T47D (cell line): ENCODE measurements around the gene SLC9A7.
"Not testable (repeated sequence)": the region's sequence is repeated elsewhere in the genome, so short reads cannot be mapped to it uniquely, and the experiment has no call there.

Experiments
- DNase-seq, 2 experiments: peaks; one replicate each; pipeline versions ENCODE4 v3.0.0 to v3.0.0-alpha.2; 2011 to 2012; ENCODE audit warnings: low read depth in 1 of 2, low spot score in 1 of 2
- JUND ChIP-seq: IDR thresholded peaks from 2 replicates; pipeline ENCODE4 v1.6.1; 2012; ENCODE audit warnings: low read depth
- in situ Hi-C: cut with HindIII; loops from 2 replicates; pipeline ENCODE4 v1.10.0; 2016; ENCODE audit warnings: low sequenced_read_pairs, low pct_unique_long_range_greater_than_20kb

Gene SLC9A7

DNA sequence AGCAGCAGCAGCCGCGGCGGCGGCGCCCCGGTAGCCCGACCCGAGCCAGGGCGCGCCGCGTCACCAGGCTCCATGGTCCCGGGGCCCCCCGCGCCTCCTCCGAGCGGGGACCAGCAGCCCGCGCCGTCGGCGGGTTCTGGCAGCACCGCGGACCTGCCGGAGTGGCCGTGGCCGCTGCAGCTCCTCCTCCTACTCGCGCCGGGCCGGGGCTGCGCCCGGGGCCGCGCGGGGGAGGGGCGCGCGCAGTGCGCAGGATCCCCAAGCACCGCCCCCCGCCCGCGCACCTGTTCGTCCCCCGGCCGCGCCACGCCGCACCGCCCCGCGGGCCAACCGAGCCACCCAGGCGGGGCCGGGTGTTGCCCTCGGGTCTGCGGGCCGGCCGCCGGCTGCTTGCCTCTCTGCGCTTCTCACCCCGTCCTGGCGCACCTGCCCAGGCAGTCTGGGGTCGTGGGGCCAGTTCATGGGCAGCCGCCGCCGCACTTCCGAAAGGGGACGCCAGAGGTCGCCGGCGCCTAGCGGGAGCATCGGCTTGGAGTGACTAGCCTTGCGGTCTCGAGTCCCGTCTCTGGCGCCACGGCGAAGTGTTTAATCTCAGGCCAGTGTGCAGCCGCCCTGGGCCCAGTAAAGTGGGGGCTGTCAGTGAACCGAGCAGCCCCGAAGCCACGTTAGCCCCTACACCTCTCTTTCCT, at the start of gene SLC9A7:
TSS of gene SLC9A7 (minus strand) at position 163 of the 689 bp plus-strand sequence. CDS start at position 74, 89 bp downstream.
- TF ChIP-seq JUND = no peak
- in situ Hi-C loops = no loop called here
- peak; percentile 55 to 89 for DNase-seq

DNA sequence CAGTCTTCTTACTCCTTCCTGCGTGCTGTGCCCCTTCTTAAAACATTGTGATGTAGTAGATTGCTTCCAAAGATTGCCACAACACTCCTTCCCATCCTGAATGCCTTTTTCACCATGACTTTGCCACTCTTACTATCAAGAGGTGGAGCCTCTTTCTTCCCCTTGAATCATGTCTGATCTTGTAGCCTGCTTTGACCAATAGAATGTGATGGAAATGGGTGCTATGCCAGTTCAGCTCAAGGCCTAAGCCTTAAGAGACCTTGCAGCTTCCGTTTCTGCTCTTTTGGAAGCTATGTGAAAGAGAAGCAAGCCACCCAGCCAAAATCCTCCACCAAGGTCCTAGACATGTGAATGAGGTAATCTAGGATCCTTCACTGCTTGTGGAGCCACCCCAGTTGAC, 46.4 kb upstream of the SLC9A7 start:
- DNase-seq = no peak
- no peak for TF ChIP-seq JUND
- in situ Hi-C loops = no loop called here

DNA sequence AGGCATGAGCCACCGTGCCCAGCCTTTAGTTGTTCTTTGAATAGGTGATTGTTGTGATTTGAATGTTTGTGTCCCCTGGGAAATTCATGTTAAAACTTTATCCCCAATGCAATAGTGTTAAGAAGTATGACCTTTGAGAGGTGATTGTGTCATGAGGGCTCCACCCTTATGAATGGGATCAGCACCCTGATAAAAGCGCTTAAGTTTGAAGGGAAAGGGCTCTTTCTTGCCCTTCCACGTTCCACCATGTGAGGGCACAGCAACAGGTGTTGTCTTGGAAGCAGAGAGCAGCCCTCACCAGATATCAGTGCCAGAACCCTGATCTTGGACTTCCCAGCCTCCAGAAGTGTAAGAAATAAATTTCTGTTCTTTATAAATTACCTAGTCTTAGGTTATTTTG, 44.2 kb upstream of the SLC9A7 start:
- in situ Hi-C loops = no loop called here
- DNase-seq = peak in 1 of 2 experiments; percentile 62
- no peak for TF ChIP-seq JUND

DNA sequence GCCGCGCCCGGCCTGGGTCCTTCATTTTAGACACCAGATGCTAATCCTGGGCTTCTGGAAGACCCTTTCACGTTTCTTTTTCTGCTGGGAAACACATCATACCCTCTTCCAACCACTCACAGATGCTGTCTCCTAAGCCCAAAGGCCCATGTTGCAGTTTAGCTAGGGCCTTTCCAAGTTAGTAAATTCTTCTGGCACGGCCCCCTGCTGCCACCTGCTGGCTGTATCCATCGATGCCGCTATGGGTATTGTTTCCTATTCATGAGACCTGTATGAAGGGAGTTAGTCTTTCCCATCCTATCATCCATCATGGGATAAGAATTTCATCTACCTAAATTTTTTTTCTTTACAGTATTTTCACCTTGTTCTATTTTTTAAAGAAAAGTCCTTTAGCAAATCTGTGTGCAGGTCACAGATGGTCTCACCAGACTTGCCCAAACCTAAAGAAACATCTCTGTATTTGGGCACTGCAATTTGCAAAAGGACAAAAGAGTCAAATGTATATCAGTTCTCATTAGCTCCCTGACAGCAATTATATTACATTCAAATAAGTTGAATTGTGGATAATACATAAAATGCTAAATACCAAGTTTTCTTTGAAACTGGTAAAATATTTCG, 37.8 kb upstream of the SLC9A7 start:
- in situ Hi-C loops = no loop called here
- TF ChIP-seq JUND = no peak
- DNase-seq = peak; percentile 16 to 84

DNA sequence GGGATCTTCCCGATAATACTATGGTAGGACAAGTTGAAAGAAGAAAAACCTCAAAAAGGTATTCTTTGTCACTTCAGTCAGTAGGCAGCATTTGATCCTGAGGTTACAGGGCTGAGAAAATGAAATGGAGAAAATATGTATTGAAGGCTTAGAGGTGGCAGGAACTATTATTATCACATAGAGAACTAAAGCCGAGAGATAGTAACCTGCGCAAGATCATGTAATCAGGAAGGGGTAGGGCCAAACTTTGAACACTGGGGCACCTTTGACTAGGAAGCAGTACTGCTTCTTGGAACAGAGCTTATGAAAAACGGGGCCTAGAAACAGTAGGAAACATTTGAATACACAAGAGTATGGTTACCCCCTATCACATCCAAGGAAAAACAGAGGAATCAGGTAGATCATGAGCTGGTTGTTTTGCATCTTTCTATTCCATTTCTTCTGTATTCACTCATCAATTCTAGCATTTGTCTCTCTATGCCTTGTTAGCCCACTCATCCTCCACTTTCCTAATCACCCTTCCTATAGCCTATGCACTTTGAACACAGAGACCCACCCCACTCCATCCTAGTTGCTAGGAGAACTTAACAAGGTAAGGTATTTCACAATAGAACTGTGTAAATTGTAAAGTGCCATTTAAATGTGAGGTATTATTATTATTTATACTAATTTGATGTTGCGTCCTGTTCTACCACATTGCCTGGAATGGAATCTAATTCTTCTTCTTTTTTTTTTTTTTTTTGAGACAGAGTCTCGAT, 34.6 kb upstream of the SLC9A7 start:
- DNase-seq = no peak
- in situ Hi-C loops = no loop called here
- TF ChIP-seq JUND = no peak

DNA sequence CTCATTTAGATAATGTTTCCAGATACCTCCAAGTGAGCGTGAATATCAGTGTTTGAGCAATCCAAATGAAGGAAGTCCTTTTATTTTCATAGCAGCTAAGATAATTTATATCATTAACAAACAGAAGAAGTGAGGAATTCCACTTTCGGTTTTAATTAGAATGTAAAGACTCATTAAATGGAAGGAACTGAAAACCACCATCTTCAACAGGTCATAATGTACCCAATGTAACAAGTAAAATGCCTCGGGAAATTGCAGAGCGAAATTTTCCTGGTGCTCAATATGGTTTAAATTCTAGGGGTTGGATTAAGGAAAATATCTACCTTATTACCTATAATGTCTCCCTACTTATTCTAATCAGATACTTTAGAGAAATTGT, 33.9 kb upstream of the SLC9A7 start:
- no peak for DNase-seq
- in situ Hi-C loops = no loop called here
- no peak for TF ChIP-seq JUND

DNA sequence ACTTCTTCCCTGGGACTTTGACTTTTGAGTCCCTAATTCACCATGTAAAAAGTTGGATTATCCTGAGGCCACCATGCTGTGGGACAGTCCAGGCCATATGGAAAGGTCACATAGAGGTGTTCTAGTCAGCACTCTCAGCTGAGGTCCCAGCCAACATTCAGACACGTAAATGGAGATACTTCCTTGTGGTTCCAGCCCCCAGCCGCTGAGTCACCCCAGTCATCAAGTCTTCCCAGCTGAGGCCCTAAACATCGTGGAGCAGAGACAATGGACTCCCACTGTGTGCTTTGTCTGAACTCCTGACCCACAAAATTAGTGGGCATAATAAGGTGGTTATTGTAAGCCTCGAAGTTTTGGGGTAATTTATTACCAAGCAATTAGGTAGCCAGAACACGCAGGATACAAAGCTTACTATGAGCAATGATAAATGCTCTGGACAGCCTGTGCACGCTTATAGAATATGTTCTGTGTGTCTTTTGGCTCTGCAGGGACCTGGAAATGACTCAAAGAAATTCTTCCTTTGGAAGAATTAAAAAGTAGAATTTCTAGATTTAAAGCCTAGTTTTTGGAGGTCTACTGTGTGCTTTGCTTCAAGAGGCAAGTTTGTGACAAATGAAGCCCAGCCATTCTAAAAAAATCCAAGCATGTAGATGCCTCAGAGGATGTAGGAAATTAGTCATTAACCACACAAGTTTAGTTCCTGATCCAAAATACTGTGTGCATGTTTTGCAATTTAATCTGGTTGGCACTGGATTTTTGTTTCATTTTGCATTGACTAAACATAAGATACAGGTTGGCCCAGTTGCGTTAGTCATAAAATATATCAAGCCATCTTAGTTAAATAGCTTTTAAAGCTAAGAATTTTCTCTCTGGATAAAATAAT, 33.2 kb upstream of the SLC9A7 start:
- peak; percentile 21 to 90 for DNase-seq
- peak; percentile 97 for TF ChIP-seq JUND
- in situ Hi-C loops = no loop called here

DNA sequence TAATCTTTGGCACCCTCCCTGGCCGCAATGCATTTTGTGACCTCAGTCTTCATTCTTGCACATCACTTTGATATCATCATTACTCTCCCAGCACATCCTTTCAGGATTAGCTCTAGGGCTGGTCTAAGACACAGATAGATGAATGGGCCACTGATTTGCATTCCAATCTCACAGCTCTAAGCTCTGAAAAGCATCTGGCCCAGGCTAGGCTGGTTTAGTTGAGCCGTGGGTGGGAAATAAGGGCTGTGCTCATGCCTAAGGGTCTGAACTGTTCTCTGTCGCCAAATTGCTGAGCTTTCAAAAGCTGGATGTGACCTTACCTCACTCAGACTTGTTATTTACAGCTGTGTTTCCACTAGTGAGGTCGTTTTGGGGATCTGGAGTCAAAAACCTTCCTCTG, 30.0 kb upstream of the SLC9A7 start:
- in situ Hi-C loops = no loop called here
- TF ChIP-seq JUND = no peak
- DNase-seq = no peak

DNA sequence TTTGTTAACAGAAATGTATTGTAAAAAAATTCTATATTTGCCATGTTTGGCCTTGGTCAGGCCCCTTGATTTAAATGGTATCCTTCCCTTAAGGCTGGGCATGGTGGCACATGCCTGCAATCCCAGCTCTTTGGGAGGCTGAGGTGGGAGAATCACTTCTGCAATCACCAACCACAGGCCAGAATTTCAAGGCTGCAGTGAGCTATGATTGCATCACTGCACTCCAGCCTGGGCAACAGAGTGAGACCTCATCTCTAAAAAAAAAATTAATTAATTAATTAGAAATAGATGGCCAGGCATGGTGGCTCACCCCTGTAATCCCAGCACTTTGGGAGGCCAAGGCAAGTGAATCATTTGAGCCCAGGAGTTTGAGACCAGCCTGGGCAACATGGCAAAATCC, 25.5 kb upstream of the SLC9A7 start:
- DNase-seq, in situ Hi-C loops: not testable (repeated sequence)

DNA sequence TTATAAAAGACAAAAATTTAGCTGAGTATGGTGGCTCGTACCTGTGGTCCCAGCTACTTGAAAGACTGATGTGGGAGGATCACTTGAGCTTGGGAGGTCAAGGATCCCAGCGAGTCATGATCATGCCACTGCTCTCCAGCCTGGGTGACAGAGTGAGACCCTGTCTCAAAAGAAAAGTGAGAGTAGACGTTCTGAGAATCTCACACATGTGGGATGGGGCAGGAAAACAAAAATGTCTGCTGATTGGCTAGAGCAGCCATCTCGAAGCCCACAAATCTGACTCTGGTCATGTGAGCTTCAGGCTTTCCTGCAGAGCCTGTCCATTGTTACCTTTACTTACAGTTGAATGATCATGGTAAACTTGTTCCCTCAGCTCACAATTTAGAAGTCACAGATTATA, 23.1 kb upstream of the SLC9A7 start:
- in situ Hi-C loops = no loop called here
- TF ChIP-seq JUND = no peak
- DNase-seq = no peak

DNA sequence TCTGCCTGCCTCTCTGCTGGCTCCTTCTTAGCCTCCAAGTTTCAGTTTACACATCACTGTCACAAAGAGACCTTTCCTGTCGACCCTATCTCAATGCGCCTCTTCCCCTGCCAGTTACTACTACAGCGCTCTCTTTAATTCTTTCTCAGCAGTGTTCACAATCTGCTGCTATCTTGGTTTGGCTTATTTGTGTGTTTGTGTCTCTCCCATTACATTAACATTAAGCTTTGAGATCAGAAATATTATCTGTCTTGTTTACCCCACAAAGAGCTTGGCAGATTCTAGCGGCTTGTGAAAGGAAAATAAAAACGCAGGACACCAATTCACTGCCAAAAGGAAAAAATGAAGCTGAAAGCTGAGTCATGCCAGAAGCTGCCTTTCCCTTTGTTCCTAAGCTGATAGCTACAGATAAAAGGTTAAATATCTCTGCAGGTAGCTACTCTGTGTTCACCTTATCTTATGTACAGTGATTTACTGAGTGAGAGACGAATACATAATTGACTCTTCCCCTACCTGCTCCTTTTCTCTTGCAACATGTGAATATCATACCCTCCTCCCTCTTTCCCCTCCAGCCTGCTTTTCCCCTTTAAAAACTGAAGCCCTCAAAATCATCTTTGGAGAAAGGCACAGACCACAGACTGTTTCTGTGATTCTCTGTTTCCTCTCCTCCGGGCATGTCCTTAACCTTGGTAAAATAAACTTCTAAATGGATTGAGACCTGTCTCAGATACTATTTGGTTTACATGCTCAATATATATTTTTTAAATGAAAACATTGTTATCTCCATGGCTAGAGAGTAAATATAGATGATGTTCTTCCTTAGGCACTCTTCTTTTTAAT, 19.3 kb upstream of the SLC9A7 start:
- TF ChIP-seq JUND = no peak
- in situ Hi-C loops = no loop called here

DNA sequence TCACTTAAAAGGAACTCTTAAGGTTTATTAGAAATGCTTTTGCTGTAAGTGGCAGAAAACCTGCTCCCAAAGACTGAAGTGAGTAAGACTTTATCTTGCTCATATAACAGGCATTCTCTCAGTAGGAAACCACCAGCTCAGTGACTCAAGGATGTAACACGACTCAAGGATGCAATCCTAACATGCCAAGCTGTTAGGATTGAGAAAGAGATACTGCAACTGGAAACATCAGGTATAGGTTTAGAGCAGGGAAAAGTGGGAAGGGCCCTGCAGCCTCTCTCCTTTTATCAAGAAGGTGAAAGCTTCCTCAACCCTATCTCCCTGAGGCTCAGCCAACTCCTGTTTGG, 11.9 kb upstream of the SLC9A7 start:
- in situ Hi-C loops = no loop called here
- DNase-seq = no peak
- TF ChIP-seq JUND = no peak

More for the DNA sequence above, 19.3 kb upstream of the SLC9A7 start:
- DNase-seq = no peak
